ENCODE data around the gene PASK. TPM values are rescaled to one million over a fixed set of nuclear protein-coding genes. Genes with fewer than 3 reads are reported as not detected.

Gene PASK
- total and polyA plus RNA-seq, 4 donors, result 0.63 to 8.7 (median 3.3) TPM

DNA sequence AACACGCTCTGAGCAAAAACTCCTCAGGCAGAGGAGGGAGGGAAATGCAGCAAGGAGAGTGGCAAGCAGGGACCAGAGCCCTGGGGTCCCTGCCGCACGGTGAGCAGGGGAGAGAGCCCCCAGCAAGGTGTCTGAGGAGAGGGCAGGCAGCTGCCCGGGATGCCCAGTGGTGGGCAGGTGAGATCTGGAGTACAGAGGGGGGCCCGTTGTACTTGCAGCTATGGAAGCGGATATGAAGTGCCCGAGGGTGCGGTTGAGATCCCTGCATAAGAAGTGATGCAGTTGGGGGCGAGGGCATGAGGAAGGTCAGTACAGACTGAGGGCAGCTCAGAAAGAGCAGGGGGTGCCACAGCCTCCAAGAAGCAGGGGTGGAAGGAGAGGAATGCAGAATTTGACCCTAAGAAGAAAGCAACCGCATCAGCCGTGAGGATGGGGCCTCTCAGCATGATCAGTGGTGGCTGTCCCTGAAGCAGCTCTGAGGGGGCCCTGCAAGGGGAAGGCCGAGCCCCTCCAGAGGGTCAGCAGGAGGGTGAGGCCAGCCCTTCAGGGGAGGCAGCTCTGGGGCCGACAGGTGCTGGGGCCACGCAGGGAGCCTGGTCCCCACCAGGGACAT is 76.6 kb downstream of the PASK start:
- ATAC-seq (ENCODE audit: low FRiP score), result no peak
- no peaks in the 10 kb centered on the region for H3K27me3 ChIP-seq (ENCODE audit: control insufficient read depth in 1 of 2, insufficient read depth in 2 of 2, low read length in 1 of 2)

DNA sequence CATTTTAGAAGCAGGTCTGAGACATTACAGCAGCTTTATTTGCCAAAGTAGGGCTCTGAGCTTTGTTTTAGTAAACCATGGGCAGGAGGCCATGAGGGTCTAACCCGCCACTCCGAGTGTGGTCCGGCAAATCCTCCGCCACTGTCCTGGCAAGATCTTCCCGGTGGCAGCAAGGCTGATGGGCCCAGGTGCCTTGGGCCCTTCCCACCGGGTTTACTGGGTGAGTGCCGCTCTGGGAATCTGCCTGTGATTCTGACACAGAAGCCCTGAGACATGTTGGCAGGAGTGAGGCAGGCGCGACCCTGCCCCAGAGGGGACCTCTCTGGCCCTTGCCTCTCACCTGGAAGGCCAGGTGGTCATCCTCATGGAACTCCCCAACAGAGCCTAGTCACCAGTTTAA is 77.1 kb downstream of the PASK start:
- Histone ChIP-seq H3K9me3 (ENCODE audit: control insufficient read depth, low read length) (no peaks in the 10 kb centered on the region), H3K4me3 (ENCODE audit: low read length in 2 of 2) (no peak overlapping the region), H3K27me3 (ENCODE audit: control insufficient read depth in 1 of 2, insufficient read depth in 2 of 2, low read length in 1 of 2) (no peaks in the 10 kb centered on the region), H3K36me3 (ENCODE audit: control insufficient read depth in 1 of 2, insufficient read depth in 2 of 2, low read length in 1 of 2) (peaks cover 3 to 8% of the 10 kb centered on the region in 2 donors), H3K27ac (ENCODE audit: low read depth in 1 of 2, low read length in 2 of 2) (no peak overlapping the region), H3K4me1 (ENCODE audit: control insufficient read depth in 1 of 2, insufficient read depth in 2 of 2, low read length in 2 of 2) (no peaks in the 10 kb centered on the region)
- 82 to 86% methylated on average over 9 of the region's 9 CpGs for WGBS, 2 donors
- intact Hi-C loops (cut with DNase I), result no loop called here
- no peak for ATAC-seq (ENCODE audit: low FRiP score)
- DNase-seq, result no peak

More for the DNA sequence above, 76.6 kb downstream of the PASK start:
- H3K27ac ChIP-seq (ENCODE audit: low read depth in 1 of 2, low read length in 2 of 2), result no peak overlapping the region
- no peaks in the 10 kb centered on the region for H3K4me1 ChIP-seq (ENCODE audit: control insufficient read depth in 1 of 2, insufficient read depth in 2 of 2, low read length in 2 of 2)
- WGBS, 2 donors, result 77 to 79% methylated on average over 14 of the region's 14 CpGs
- DNase-seq, result no peak
- intact Hi-C loops (cut with DNase I), result no loop called here
- no peak overlapping the region for H3K4me3 ChIP-seq (ENCODE audit: low read length in 2 of 2)
- H3K9me3 ChIP-seq (ENCODE audit: control insufficient read depth, low read length), result no peaks in the 10 kb centered on the region
- H3K36me3 ChIP-seq (ENCODE audit: control insufficient read depth in 1 of 2, insufficient read depth in 2 of 2, low read length in 1 of 2), result peaks cover 3 to 8% of the 10 kb centered on the region in 2 donors

DNA sequence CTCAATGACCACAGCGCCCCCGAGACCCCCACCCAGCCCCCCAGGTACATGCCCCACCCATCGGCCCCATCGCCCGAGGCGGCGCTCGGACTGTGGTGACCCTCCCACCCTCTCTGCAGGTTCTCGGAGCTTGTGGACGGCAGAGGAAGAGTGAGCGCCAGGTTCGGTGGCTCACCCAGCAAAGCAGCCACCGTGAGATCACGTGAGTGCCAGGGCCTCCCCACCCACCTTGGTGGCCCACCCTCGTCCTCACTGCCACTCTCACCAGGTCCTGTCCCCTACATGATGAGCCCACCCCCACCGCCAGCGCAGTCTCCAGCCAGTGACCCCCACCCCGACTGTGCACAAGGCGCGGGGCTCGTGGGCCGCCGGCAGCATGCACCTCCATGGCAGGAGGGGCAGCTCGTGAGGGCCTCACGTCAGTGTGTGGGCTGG is 77.6 kb downstream of the PASK start:
- 83 to 89% methylated on average over 20 to 25 of the region's 25 CpGs for WGBS, 2 donors
- Histone ChIP-seq H3K27me3 (ENCODE audit: control insufficient read depth in 1 of 2, insufficient read depth in 2 of 2, low read length in 1 of 2) (no peaks in the 10 kb centered on the region), H3K4me1 (ENCODE audit: control insufficient read depth in 1 of 2, insufficient read depth in 2 of 2, low read length in 2 of 2) (no peaks in the 10 kb centered on the region), H3K27ac (ENCODE audit: low read depth in 1 of 2, low read length in 2 of 2) (no peak overlapping the region), H3K4me3 (ENCODE audit: low read length in 2 of 2) (no peak overlapping the region), H3K9me3 (ENCODE audit: control insufficient read depth, low read length) (no peaks in the 10 kb centered on the region), H3K36me3 (ENCODE audit: control insufficient read depth in 1 of 2, insufficient read depth in 2 of 2, low read length in 1 of 2) (peaks cover 3 to 8% of the 10 kb centered on the region in 2 donors)
- ATAC-seq (ENCODE audit: low FRiP score) (no peak), DNase-seq (no peak)
- intact Hi-C loops (cut with DNase I), result no loop called here

DNA sequence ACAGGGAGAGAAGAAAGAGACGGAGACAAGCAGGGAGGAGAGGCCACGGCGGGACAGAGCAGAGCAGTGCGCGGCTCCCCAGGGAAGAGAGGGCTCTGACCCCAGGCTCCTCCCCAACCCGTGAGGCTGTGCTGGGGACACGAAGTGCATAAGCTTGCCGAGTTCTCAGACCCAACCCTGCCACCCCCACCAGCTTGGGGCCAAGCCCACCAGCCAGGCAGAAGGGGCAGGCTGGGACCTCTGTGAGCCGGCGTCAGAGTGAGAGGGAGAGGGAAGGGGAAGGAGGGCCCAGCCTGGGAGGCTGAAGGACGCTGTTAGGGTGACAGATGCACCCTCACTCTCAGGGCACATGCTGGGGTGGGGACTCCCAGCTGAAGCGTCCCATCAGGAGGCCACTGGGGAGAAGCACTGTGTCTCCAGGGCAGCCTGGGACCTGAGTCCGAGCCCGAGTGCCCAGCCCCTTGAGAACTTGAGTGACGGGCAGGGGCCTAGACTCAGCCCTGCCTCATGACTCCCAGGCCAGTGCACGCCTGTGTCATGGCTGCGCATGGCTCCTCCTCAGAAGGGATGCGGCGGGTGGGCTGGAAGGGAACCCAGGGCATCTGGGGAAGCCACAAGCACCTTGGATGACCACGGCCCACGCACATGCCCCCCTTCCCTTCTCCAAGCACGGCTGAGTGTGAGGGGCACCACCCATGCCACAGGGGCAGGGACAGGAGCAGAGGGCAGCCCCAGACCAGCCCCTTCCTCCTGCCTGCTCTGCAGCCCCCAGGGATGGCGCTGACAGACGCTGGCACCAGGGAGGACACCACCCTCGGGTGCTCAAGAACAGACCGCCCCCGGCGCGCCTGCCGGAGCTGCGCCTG is 78.2 kb downstream of the PASK start:
- intact Hi-C loops (cut with DNase I), result no loop called here
- no peaks in the 10 kb centered on the region for H3K9me3 ChIP-seq (ENCODE audit: control insufficient read depth, low read length)
- 82 to 87% methylated on average over 25 to 31 of the region's 31 CpGs for WGBS, 2 donors

DNA sequence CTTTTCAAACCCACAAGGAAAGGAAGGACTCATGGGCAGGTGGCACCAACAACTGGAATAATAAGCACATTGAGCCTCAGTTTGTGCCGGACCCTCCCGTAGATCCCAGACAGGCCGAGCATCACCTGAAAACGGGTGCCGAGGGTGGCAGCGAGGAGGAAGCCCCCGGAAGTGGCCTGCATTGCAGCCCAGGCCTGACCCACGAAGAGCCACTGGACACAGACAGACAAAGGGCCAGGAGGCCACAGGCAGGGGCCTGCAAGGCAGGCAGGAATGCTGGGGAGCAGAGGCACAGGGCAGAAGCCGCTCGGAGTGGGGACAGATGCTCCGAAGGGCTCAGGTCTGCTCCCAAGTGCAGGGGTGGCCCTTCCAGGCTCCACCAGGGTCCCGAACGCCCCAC is 78.9 kb downstream of the PASK start:
- peaks cover 3 to 8% of the 10 kb centered on the region in 2 donors for H3K36me3 ChIP-seq (ENCODE audit: control insufficient read depth in 1 of 2, insufficient read depth in 2 of 2, low read length in 1 of 2)

More for the DNA sequence above, 78.2 kb downstream of the PASK start:
- Histone ChIP-seq H3K27me3 (ENCODE audit: control insufficient read depth in 1 of 2, insufficient read depth in 2 of 2, low read length in 1 of 2) (no peaks in the 10 kb centered on the region), H3K27ac (ENCODE audit: low read depth in 1 of 2, low read length in 2 of 2) (no peak overlapping the region), H3K4me3 (ENCODE audit: low read length in 2 of 2) (no peak overlapping the region), H3K36me3 (ENCODE audit: control insufficient read depth in 1 of 2, insufficient read depth in 2 of 2, low read length in 1 of 2) (peaks cover 3 to 8% of the 10 kb centered on the region in 2 donors), H3K4me1 (ENCODE audit: control insufficient read depth in 1 of 2, insufficient read depth in 2 of 2, low read length in 2 of 2) (no peaks in the 10 kb centered on the region)
- DNase-seq, result no peak
- ATAC-seq (ENCODE audit: low FRiP score), result no peak

DNA sequence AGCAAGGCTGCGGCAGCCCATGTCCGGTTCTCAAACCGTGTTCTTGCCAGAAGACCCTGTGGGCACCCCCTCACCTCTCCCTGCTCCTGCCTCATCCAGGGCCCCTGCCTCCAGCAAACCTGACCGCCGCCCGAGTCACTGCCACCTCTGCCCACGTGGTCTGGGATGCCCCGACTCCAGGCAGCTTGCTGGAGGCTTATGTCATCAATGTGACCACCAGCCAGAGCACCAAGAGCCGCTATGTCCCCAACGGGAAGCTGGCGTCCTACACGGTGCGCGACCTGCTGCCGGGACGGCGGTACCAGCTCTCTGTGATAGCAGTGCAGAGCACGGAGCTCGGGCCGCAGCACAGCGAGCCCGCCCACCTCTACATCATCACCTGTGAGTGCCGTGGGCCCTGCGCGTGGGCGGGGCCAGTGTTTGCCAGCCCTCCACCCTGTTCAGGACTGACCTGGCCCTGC is 79.4 kb downstream of the PASK start:
- no peaks in the 10 kb centered on the region for H3K4me1 ChIP-seq (ENCODE audit: control insufficient read depth in 1 of 2, insufficient read depth in 2 of 2, low read length in 2 of 2)
- DNase-seq, result no peak
- no peak for ATAC-seq (ENCODE audit: low FRiP score)
- no peaks in the 10 kb centered on the region for H3K27me3 ChIP-seq (ENCODE audit: control insufficient read depth in 1 of 2, insufficient read depth in 2 of 2, low read length in 1 of 2)
- no peaks in the 10 kb centered on the region for H3K9me3 ChIP-seq (ENCODE audit: control insufficient read depth, low read length)
- H3K27ac ChIP-seq (ENCODE audit: low read depth in 1 of 2, low read length in 2 of 2), result no peak overlapping the region
- no peak overlapping the region for H3K4me3 ChIP-seq (ENCODE audit: low read length in 2 of 2)
- 71 to 72% methylated on average over 23 to 26 of the region's 26 CpGs for WGBS, 2 donors
- H3K36me3 ChIP-seq (ENCODE audit: control insufficient read depth in 1 of 2, insufficient read depth in 2 of 2, low read length in 1 of 2), result peaks cover 3 to 4% of the 10 kb centered on the region in 2 donors
- intact Hi-C loops (cut with DNase I), result no loop called here

More for the DNA sequence above, 78.9 kb downstream of the PASK start:
- H3K27me3 ChIP-seq (ENCODE audit: control insufficient read depth in 1 of 2, insufficient read depth in 2 of 2, low read length in 1 of 2), result no peaks in the 10 kb centered on the region
- no peak for DNase-seq
- H3K4me3 ChIP-seq (ENCODE audit: low read length in 2 of 2), result no peak overlapping the region
- no peaks in the 10 kb centered on the region for H3K9me3 ChIP-seq (ENCODE audit: control insufficient read depth, low read length)
- WGBS, 2 donors, result 90 to 93% methylated on average over 13 of the region's 13 CpGs
- no peak for ATAC-seq (ENCODE audit: low FRiP score)
- intact Hi-C loops (cut with DNase I), result no loop called here
- H3K4me1 ChIP-seq (ENCODE audit: control insufficient read depth in 1 of 2, insufficient read depth in 2 of 2, low read length in 2 of 2), result no peaks in the 10 kb centered on the region
- H3K27ac ChIP-seq (ENCODE audit: low read depth in 1 of 2, low read length in 2 of 2), result no peak overlapping the region

DNA sequence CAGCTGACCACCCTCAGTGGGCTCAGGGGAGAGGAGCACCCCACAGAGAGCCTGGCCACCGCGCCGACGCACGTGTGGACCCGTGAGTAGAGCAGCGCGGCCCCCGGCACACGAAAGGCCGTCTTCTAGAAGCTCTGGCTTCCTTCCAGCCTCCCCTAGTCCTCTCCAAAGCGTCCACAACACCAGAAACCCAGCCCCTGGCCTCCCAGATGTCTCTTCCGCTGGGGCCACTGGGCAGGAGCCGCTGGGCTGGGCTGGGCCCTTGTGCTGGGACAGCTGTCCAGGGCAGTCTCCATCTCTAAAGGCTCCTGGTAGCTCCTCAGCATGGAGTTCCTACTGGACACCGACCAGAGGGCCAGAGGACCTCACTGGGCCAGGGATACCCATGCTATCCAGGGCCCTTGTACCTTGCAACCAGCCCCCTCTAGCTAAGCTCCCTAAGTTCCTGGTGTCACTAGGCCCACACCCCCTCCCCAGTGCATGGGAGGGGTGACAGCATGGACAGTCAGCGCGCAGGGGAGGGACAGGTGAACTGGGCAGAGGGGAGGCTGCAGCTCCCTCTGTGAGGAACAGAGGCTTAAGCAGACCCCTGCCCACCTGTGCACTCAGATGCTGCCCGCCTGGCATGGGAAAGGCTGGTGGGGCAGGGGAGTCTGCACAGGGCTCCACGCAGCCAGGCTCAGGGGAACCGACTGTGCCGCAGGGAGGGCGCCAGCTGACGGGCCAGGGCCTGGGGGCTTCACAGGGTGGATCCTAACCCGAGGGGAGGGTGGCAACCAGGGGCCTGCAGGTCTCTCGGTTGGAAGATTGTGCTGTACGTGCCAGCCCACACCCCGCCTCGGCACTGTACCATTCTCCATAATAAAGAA is 80.1 kb downstream of the PASK start:
- Histone ChIP-seq H3K4me3 (ENCODE audit: low read length in 2 of 2) (no peak overlapping the region), H3K36me3 (ENCODE audit: control insufficient read depth in 1 of 2, insufficient read depth in 2 of 2, low read length in 1 of 2) (peaks cover 3 to 4% of the 10 kb centered on the region in 2 donors), H3K27ac (ENCODE audit: low read depth in 1 of 2, low read length in 2 of 2) (no peak overlapping the region), H3K4me1 (ENCODE audit: control insufficient read depth in 1 of 2, insufficient read depth in 2 of 2, low read length in 2 of 2) (no peaks in the 10 kb centered on the region), H3K9me3 (ENCODE audit: control insufficient read depth, low read length) (no peaks in the 10 kb centered on the region), H3K27me3 (ENCODE audit: control insufficient read depth in 1 of 2, insufficient read depth in 2 of 2, low read length in 1 of 2) (no peaks in the 10 kb centered on the region)
- no peak for ATAC-seq (ENCODE audit: low FRiP score)
- no peak for DNase-seq
- intact Hi-C loops (cut with DNase I), result no loop called here
- WGBS, 2 donors, result 91 to 93% methylated on average over 28 of the region's 28 CpGs

DNA sequence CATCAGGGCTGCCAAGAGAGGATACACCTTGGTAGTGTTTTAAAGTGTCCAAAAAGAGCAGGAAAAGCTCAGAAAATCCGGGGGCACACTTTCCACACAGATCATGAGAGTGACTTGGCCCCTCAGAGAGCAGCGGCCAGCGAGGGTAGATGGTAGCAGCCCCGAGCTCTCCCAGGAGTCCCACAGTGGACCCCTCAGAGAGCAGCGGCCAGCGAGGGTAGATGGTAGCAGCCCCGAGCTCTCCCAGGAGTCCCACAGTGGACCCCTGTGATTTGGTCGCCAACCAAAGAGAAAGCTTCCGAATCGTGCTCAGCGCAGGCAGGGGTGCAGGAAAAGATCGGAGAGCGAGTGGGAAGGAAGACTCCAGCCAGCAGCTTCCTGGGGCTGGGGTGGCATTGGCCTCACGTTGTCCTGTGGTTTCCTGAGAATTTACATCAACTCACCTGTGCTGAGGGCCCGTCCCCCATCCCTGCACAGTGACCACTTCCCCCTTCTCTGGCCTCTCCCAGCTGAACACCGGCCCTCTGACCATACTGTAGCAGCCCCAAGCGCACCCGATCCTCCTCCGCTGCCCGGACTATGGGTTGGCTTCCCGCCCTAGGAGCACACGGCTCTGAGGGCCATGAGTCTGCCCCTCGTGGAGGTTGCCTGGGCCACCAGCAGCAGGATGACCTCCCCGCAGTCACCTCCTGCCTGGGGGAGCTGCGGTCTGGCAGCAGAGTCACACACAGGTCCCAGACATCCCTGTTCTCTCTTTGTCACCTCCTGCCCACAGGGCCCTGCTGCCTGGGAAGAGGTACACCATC is 80.9 kb downstream of the PASK start:
- intact Hi-C loops (cut with DNase I), result no loop called here
- H3K4me1 ChIP-seq (ENCODE audit: control insufficient read depth in 1 of 2, insufficient read depth in 2 of 2, low read length in 2 of 2), result no peaks in the 10 kb centered on the region
- peaks cover 2 to 4% of the 10 kb centered on the region in 2 donors for H3K36me3 ChIP-seq (ENCODE audit: control insufficient read depth in 1 of 2, insufficient read depth in 2 of 2, low read length in 1 of 2)
- H3K27me3 ChIP-seq (ENCODE audit: control insufficient read depth in 1 of 2, insufficient read depth in 2 of 2, low read length in 1 of 2), result no peaks in the 10 kb centered on the region
- H3K9me3 ChIP-seq (ENCODE audit: control insufficient read depth, low read length), result no peaks in the 10 kb centered on the region
- WGBS, 2 donors, result 87 to 89% methylated on average over 25 of the region's 25 CpGs
- no peak overlapping the region for H3K27ac ChIP-seq (ENCODE audit: low read depth in 1 of 2, low read length in 2 of 2)
- no peak for ATAC-seq (ENCODE audit: low FRiP score)
- H3K4me3 ChIP-seq (ENCODE audit: low read length in 2 of 2), result no peak overlapping the region
- no peak for DNase-seq
